GM21528 (cell line): ENCODE data around the gene NUBP2.

Source experiments
- ATAC-seq: cut with Tn5 transposase; IDR thresholded peaks from one replicate; pipeline ENCODE4 v1.9.1; 2021; ENCODE audit warnings: mild to moderate bottlenecking, moderate library complexity; ENCODE audit not compliant: unreplicated experiment, low FRiP score

Gene NUBP2

GRCh38 chr16:1757714-1758461 lies 24.9 kb upstream of the NUBP2 start:
- ATAC-seq: no peak

- no peak for ATAC-seq
Measured at GRCh38 chr16:1758923-1759322, 23.8 kb upstream of the NUBP2 start.

GRCh38 chr16:1759511-1759910 lies 23.2 kb upstream of the NUBP2 start:
- no peak for ATAC-seq

GRCh38 chr16:1760911-1761310 lies 21.8 kb upstream of the NUBP2 start:
- no peak for ATAC-seq

- no peak for ATAC-seq
Measured at GRCh38 chr16:1761751-1762150, 21.0 kb upstream of the NUBP2 start.

- ATAC-seq: no peak
Measured at GRCh38 chr16:1762196-1762878, 20.4 kb upstream of the NUBP2 start.

GRCh38 chr16:1762879-1763520 lies 19.8 kb upstream of the NUBP2 start:
- ATAC-seq: no peak

- ATAC-seq: no peak
Measured at GRCh38 chr16:1763521-1764511, 18.9 kb upstream of the NUBP2 start.

- no peak for ATAC-seq
Measured at GRCh38 chr16:1764971-1765370, 17.8 kb upstream of the NUBP2 start.

GRCh38 chr16:1765826-1766225 lies 16.9 kb upstream of the NUBP2 start:
- no peak for ATAC-seq

- no peak for ATAC-seq
Measured at GRCh38 chr16:1766231-1766630, 16.5 kb upstream of the NUBP2 start.

- ATAC-seq: no peak
Measured at GRCh38 chr16:1766701-1767100, 16.1 kb upstream of the NUBP2 start.

GRCh38 chr16:1767116-1767994 lies 15.4 kb upstream of the NUBP2 start:
- no peak for ATAC-seq

GRCh38 chr16:1768061-1768766 lies 14.5 kb upstream of the NUBP2 start:
- no peak for ATAC-seq

- no peak for ATAC-seq
Measured at GRCh38 chr16:1768767-1769401, 13.9 kb upstream of the NUBP2 start.

GRCh38 chr16:1769402-1770300 lies 13.1 kb upstream of the NUBP2 start:
- ATAC-seq: no peak
